Ureter (tissue), 1 donor: Measurements from ENCODE around the gene HSPBP1. TPM values are rescaled to one million over a fixed set of nuclear protein-coding genes. Genes with fewer than 3 reads are reported as not detected.

ENCODE experiments used
- DNase-seq: peaks from one replicate; pipeline ENCODE4 v3.0.0-alpha.2; 2020; ENCODE audit warnings: low spot score
- total RNA-seq: library from RNA; stranded (reverse); gene quantifications from one replicate; pipeline ENCODE4 v1.2.4, GENCODE V29; 2023
- donor health status: DM: yes; HTN: yes; CAD: no.

HSPBP1 gene
- total RNA-seq, 1 donor from 2014 or later, result 31.2 TPM

DNA sequence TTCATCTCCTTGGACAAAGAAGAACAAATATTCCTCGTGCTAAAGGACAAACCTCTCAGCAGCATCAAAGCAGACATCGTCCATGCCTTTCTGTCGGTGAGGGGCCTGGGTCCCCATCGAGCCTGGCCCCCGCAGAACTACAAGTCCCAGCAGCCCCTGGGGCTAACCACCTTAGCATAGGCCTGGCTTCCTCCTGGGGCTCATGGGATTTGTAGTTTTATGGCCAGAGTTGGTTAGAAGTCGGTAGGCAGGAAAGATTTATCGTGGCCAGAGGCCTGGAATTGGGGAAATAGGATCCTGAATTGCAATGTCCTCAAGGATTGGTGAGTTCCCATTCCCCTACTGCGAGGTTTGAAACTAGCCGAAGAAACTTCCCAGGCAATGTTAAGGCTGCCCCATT lies 25.6 kb upstream of the HSPBP1 start:
- DNase-seq, result no peak

DNA sequence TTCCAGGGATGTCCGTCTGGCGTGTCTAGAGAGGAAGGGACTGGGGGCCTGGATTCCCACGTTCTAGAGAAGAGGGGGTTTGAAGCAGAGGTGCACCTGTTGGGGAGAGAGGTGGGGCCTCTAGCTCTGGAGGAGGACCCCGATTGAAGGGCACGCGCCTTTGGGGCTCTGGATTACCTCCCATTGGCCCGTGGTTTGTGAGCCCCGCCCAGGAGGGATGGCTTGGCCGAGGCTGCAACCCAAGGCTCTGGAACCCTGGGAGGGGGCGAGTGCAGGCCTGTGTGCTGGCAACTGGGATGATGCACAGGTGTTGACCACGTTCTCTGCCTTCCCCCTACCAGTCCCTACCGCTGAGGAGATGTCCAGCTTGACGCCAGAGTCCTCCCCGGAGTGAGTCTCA lies 25.1 kb upstream of the HSPBP1 start:
- DNase-seq, result no peak

DNA sequence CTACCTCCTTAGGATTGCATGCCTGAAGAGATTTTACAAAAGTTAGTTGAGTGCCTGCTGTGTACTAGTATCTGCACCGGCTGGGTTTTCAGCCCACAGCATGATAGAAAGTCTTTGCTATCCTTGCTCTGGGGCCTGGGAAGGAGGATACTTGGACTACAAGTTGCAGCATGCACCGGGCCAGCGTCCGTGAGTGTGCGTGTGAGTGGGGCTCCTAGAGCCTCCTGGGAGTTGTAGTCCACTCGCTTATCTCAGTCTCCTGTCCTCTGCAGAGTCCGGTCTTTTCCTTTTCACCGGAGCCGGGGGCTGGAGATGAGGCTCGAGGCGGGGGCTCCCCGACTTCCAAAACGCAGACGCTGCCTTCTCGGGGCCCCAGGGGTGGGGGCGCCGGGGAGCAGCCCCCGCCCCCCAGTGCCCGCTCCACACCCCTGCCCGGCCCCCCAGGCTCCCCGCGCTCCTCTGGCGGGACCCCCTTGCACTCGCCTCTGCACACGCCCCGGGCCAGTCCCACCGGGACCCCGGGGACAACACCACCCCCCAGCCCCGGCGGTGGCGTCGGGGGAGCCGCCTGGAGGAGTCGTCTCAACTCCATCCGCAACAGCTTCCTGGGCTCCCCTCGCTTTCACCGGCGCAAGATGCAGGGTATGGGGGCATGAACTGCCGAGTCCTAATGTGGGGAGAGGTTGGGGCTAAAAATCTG lies 24.5 kb upstream of the HSPBP1 start:
- no peak for DNase-seq

- no peak for DNase-seq
These were observed 23.6 kb upstream of the HSPBP1 start for GRCh38 chr19:55303477-55303876.

- DNase-seq, result no peak
These were observed 22.4 kb upstream of the HSPBP1 start for GRCh38 chr19:55302318-55302703.

DNA sequence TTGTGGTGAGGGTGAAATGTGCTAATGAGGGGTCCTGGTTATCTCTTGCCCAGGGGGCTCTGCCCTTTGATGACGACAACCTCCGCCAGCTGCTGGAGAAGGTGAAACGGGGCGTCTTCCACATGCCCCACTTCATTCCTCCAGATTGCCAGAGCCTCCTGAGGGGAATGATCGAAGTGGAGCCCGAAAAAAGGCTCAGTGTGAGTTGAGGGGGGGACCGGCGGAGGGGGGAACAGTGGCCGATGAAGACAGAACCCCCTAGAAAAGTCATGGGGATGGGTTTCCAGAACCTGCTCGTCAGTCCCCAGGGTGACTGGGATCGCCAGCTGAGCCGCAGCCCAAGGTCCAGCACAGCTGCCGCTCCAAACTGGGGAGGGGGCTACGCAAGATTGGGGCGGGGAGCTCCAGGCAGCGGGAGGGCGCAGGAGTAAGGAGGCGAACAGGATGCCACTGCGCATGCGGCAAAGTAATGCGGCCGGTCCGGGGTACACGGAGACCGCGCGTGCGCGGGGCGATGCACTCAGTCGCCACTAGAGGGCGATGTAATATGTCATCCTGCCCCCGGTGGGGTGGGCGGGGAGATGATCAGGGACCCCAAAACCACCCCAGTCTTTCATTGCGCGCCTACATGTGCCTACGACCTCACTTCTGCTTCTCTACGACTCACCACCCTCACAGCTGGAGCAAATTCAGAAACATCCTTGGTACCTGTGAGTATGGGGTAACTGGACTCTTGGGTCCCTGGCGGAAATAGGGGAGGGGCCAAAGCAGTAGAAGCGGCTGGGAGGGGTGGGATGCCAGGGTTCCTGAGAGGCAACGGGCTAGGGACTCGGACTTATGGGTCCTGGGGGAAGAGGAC lies 21.8 kb upstream of the HSPBP1 start:
- DNase-seq, result peak; percentile 86

- DNase-seq, result no peak
These were observed 21.1 kb upstream of the HSPBP1 start for GRCh38 chr19:55300886-55301458.

- no peak for DNase-seq
These were observed 20.1 kb upstream of the HSPBP1 start for GRCh38 chr19:55299991-55300390.

DNA sequence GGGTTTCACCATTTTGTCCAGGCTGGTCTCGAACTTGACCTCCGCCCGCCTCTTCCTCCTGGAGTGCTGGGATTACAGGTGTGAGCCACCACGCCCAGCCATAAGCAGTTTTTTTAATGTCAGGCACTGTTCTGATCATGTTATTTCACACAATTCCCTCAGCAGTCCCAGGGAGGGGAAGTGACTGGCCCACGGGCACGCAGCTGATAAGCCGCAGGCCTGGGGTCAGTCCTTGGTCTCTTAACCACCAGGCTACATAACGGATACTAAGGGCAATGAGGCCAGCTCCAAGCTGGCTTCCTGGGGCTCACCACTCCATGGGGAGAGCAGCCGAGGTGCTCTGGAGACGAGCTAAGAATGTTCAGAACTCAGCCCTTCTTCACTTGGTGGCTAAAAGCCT lies 17.4 kb upstream of the HSPBP1 start:
- no peak for DNase-seq

DNA sequence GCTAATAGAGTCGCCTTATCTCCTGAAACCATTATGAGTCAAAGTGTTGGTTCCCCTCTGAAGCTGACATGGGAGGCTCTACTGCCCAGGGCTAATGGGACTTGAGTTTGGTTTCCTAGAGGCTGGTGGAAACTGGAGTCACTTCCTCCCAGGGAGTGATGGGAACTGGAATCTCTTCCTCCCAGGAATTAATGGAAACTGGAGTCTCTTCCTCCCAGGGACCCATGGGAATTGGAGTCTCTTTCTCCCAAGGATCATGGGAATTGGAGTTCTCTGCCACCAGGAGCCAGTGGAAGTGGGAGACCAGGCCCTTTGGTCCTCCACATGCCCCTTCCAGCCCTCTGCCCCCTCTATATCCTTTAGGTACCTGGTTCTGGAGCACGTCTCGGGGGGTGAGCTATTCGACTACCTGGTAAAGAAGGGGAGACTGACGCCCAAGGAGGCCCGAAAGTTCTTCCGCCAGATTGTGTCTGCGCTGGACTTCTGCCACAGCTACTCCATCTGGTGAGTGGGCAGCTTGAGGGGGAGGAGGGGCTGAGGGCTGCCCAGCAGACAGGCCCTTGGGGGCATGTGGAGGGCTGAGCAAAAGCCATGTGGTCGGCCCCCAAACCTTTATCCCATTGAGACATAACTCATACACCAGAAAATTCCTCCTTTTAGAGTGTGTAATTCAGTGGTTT lies 9.3 kb upstream of the HSPBP1 start:
- no peak for DNase-seq

- no peak for DNase-seq
These were observed 7.6 kb upstream of the HSPBP1 start for GRCh38 chr19:55287361-55288079.

DNA sequence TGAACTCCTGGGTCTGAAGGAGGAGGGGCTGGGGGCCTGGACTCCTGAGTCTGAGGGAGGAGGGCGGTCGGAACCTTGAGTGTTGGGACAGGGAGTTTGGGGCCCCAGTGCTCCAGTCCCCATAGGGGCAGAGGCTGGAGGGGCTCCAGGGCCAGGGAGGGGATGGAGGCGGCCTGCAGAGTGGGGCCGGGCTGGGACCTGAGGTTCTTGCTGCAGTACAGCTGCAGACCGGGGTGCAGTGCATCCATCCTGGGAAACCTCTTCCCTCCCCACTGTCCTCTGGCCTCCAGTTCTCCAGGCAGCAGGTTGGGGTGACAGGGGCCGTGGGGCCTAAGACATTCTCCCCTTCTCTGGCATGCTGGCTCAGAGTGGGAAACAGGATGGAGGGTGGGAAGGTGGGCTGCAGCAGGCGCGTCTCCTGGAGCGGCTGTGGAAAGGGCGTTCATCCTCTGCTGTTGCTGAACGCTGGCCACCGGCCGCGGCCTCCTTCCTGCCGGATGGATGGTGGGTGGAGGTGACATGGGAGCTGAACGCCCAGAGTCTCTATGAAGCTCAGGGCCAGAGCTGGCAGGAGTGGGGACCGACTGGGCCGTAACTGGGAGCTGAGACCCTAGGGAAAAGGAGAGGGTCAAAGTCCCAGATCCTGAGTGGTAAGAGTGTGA lies 5.5 kb upstream of the HSPBP1 start:
- no peak for DNase-seq

- DNase-seq, result no peak
These were observed 4.6 kb upstream of the HSPBP1 start for GRCh38 chr19:55284405-55285058.

- DNase-seq, result no peak
These were observed 3.9 kb upstream of the HSPBP1 start, which contains the start of gene BRSK1 for GRCh38 chr19:55283548-55284377. BRSK1 (plus strand) TSS chr19:55283997; CDS start chr19:55284443, 446 bp downstream.

DNA sequence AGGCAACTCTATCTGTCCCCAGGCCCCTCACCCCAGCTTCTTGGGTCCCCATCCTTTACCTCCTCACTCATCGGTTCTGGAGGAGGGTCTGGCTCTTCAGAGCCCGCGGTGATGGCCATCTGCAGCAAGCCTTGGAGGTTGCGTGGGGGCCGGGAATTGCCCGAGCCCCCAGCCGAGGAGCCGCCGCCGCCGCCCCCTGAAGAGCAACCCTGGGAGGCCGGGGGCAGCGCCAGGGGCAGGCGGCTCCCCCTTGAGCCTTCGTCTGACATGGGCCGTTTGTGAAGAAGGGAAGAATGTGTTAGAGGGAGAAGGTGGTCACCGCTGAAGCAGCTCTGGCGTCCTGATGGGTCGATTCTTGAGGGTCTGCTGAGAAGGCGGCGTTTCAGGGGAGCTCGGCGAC lies 570 bp downstream of the HSPBP1 start:
- DNase-seq, result no peak

GRCh38 chr19:55278391-55279135 lies 1.3 kb downstream of the HSPBP1 start:
- no peak for DNase-seq

GRCh38 chr19:55277494-55277893 lies 2.4 kb downstream of the HSPBP1 start:
- no peak for DNase-seq

- DNase-seq, result no peak
These were observed 3.0 kb downstream of the HSPBP1 start for GRCh38 chr19:55276720-55277430.
